MCF 10A (cell line): ENCODE data around the gene DNMT3B. TPM values are rescaled to one million over a fixed set of nuclear protein-coding genes. Genes with fewer than 3 reads are reported as not detected.

Experiments
- BruUV-seq: library from RNA; stranded (reverse); fragments of 400-500 nt; replicated peaks from 2 replicates; lab custom pipeline; 2021; lab: Mats Ljungman, UMichigan
- CTCF ChIA-PET: fragments of 300-600 bp; sonication (Branson Sonifier 250); formaldehyde crosslinking; extraction: SDS; loops from one replicate; lab custom pipeline; 2021; ENCODE audit warnings: antibody characterized with exemption, inconsistent platforms; lab: Yijun Ruan, JAX
- POLR2A ChIA-PET: fragments of 300-600, 350-650 bp; sonication (Branson Sonifier 250); formaldehyde crosslinking; extraction: SDS; loops from one replicate; lab custom pipeline; 2020; ENCODE audit warnings: antibody characterized with exemption, inconsistent platforms; lab: Yijun Ruan, JAX
- DNase-seq: peaks from one replicate; pipeline ENCODE4 v3.0.0-alpha.2; 2018; ENCODE audit not compliant: unreplicated experiment
- H3K27ac Mint-ChIP-seq: one replicate; pipeline ENCODE4 v1.8.0; 2022; ENCODE audit warnings: mild to moderate bottlenecking, low read depth, mixed read lengths; ENCODE audit not compliant: unreplicated experiment
- H3K27me3 Mint-ChIP-seq: one replicate; pipeline ENCODE4 v1.8.0; 2022; ENCODE audit warnings: mixed read lengths; ENCODE audit not compliant: insufficient read depth, unreplicated experiment
- H3K36me3 Mint-ChIP-seq: one replicate; pipeline ENCODE4 v1.8.0; 2022; ENCODE audit warnings: mild to moderate bottlenecking, moderate library complexity, mixed read lengths; ENCODE audit not compliant: insufficient read depth, unreplicated experiment
- H3K4me1 Mint-ChIP-seq: one replicate; pipeline ENCODE4 v1.8.0; 2022; ENCODE audit warnings: mixed read lengths; ENCODE audit not compliant: insufficient read depth, unreplicated experiment
- H3K4me3 Mint-ChIP-seq: one replicate; pipeline ENCODE4 v1.8.0; 2022; ENCODE audit warnings: mild to moderate bottlenecking, moderate library complexity, mixed read lengths; ENCODE audit not compliant: unreplicated experiment
- H3K9me3 Mint-ChIP-seq: one replicate; pipeline ENCODE4 v1.8.0; 2022; ENCODE audit warnings: mixed read lengths; ENCODE audit not compliant: unreplicated experiment
- CTCF ChIP-seq: fragments of 200-600 bp; IDR thresholded peaks from one replicate; pipeline ENCODE4 v1.8.0; 2022; ENCODE audit warnings: antibody characterized with exemption, mild to moderate bottlenecking; ENCODE audit not compliant: unreplicated experiment
- intact Hi-C: fragments of 100-400 bp; cut with micrococcal nuclease; formaldehyde crosslinking; loops from 2 replicates; pipeline ENCODE4 v1.14.1; 2022
- total RNA-seq: library from RNA; stranded (reverse); gene quantifications from 2 replicates; pipeline ENCODE4 v1.2.3, GENCODE V29; 2022

DNMT3B gene
- total RNA-seq, 1 experiment from 2014 or later, result 1.3 TPM

GRCh38 chr20:32731882-32732266 lies 30.3 kb upstream of the DNMT3B start:
- peaks cover 19% of the 10 kb centered on the region for H3K36me3 Mint-ChIP-seq
- no peaks in the 10 kb centered on the region for H3K27me3 Mint-ChIP-seq
- no TSS peak for BruUV-seq
- H3K9me3 Mint-ChIP-seq, result no peaks in the 10 kb centered on the region
- H3K27ac Mint-ChIP-seq, result peak overlapping the region; percentile 61
- TF ChIP-seq CTCF, result no peak
- intact Hi-C loops, result no loop called here
- POLR2A ChIA-PET, result no interaction called here
- DNase-seq, result peak; percentile 66
- peaks cover 23% of the 10 kb centered on the region for H3K4me1 Mint-ChIP-seq
- no peak overlapping the region for H3K4me3 Mint-ChIP-seq
- CTCF ChIA-PET, result no interaction called here

DNA sequence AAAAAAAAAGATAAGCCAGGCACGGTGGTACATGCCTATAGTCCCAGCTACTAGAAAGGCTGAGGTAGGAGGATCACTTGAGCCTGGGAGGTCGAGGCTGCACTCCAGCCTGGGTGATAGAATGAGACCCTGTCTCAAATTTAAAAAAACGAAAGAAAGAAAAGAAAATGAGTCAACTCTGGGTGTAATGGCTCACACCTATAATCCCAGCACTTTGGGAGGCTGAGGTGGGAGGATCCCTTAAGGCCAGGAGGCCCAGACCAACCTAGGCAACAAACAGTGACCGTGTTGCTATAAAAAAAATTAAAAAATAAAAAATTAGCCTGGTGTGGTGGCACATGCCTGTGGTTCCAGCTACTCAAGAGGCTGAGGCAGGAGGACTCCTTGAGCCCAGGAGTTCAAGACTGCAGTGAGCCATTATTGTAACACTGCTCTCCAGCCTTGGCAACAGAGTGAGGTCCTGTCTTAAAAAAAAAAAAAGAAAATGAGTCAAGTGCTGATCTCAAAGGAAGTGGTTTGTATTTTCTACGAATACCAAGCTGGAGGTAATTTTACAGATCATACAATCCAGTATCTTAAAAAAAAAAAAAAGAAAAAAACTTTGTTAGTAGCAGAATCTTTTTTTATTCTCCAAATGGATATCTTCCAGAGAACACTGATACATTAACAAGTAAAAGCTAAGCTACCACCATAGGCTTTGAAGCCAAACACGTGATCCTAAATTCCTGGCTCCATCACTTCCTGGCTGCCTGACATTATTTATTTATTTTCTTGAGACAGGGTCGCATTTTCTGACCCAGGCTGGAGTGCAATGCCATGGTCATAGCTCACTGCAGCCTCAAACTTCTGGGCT lies 24.6 kb upstream of the DNMT3B start:
- BruUV-seq, result no TSS peak
- Mint-ChIP-seq H3K27ac (no peak overlapping the region), H3K27me3 (no peaks in the 10 kb centered on the region), H3K9me3 (no peaks in the 10 kb centered on the region), H3K4me3 (no peak overlapping the region), H3K36me3 (peaks cover 2% of the 10 kb centered on the region), H3K4me1 (peaks cover 2% of the 10 kb centered on the region)
- peak; percentile 32 for DNase-seq
- CTCF ChIA-PET, result interaction anchor here (0.6 to 3.0 kb wide), 4 partner anchors 16 to 800 kb away, joined by 3 to 10 read pairs (median 4); no protein-coding TSS in a partner anchor
- no peak for TF ChIP-seq CTCF
- POLR2A ChIA-PET, result interaction anchor here (0.7 kb wide), 1 partner anchor 23 kb away, joined by 3 read pairs; no protein-coding TSS in a partner anchor
- intact Hi-C loops, result no loop called here

- H3K4me1 Mint-ChIP-seq, result peaks cover 6% of the 10 kb centered on the region
- H3K36me3 Mint-ChIP-seq, result no peaks in the 10 kb centered on the region
- TF ChIP-seq CTCF, result no peak
- intact Hi-C loops, result no loop called here
- H3K9me3 Mint-ChIP-seq, result no peaks in the 10 kb centered on the region
- no peak overlapping the region for H3K27ac Mint-ChIP-seq
- H3K4me3 Mint-ChIP-seq, result no peak overlapping the region
- no peaks in the 10 kb centered on the region for H3K27me3 Mint-ChIP-seq
- POLR2A ChIA-PET, result interaction anchor here (0.5 to 3.3 kb wide), 2 partner anchors 22 to 519 kb away, joined by 5 to 26 read pairs; partner anchors contain the start of gene DNMT3B
- CTCF ChIA-PET, result no interaction called here
- no TSS peak for BruUV-seq
- no peak for DNase-seq
Observed at GRCh38 chr20:32741151-32741550, 21.0 kb upstream of the DNMT3B start.
